Measurements from ENCODE around the gene CHD5.
A peak's percentile ranks its signal among the peaks of the same experiment; 100 is the strongest.

CHD5 gene

DNA sequence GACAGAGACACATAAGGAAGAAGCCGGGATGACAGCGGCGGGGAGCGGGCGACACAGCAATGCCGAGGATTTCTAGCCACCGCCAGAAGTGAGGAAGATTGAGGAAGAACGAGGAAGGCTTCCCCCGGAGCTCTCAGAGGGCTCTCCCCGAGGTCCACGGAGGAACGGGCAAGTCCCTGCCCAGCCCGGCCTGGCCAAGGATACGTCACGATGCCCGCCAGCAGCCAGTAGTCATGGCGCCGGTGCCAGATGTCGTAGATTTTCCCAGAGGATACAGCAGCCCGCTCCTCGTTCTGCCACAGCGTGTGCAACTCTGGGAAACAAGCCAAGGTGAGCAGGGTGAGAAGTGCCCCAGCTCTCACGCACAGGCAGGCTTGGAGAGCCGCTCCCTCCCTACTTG is 68.5 kb downstream of the CHD5 start:
- TF ChIP-seq, protein P1, sequence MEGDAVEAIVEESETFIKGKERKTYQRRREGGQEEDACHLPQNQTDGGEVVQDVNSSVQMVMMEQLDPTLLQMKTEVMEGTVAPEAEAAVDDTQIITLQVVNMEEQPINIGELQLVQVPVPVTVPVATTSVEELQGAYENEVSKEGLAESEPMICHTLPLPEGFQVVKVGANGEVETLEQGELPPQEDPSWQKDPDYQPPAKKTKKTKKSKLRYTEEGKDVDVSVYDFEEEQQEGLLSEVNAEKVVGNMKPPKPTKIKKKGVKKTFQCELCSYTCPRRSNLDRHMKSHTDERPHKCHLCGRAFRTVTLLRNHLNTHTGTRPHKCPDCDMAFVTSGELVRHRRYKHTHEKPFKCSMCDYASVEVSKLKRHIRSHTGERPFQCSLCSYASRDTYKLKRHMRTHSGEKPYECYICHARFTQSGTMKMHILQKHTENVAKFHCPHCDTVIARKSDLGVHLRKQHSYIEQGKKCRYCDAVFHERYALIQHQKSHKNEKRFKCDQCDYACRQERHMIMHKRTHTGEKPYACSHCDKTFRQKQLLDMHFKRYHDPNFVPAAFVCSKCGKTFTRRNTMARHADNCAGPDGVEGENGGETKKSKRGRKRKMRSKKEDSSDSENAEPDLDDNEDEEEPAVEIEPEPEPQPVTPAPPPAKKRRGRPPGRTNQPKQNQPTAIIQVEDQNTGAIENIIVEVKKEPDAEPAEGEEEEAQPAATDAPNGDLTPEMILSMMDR (IDR thresholded peaks at IDR 0.05): no peak

DNA sequence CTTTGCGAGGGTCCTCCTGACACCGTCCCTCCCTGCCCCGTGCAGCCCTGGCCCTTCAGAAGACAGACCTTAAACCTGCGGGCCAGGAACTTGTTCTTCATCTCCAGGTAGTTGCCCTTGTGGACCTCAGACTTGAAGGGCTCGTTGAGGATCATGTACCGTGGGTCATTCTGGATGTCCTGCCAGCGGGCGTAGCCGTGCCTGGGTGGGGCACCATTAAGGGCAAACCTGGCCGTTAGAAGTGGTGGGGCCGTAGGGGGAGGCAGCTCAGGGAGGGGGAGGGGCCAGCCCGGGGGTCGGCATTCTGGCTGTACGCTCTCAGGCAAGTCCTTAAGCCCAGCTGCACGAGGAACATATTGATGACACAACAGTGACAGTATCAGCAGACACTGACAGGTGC is 69.8 kb downstream of the CHD5 start:
- TF ChIP-seq, protein P1 (IDR thresholded peaks at IDR 0.05): no peak

DNA sequence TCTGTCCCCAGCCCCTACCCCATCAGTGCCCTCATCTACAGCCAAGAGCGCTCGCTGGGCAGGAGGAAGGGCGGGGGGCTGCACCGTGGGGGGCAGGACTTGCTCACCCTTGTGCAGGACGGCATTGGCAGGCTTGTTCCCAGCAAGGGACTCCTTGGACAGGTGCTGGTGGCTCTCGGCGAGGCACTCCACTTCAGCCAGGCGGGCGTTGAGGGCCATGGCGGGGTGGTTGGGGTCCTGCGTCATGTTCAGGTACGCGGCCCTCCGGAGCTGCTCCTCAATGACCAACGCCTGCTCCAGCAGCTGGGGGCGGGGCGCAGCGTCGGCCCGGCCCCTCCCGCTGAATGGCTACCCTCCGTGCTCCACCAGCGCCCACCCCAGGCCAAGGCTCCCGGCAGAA is 70.4 kb downstream of the CHD5 start:
- TF ChIP-seq, protein P1 (IDR thresholded peaks at IDR 0.05): no peak

DNA sequence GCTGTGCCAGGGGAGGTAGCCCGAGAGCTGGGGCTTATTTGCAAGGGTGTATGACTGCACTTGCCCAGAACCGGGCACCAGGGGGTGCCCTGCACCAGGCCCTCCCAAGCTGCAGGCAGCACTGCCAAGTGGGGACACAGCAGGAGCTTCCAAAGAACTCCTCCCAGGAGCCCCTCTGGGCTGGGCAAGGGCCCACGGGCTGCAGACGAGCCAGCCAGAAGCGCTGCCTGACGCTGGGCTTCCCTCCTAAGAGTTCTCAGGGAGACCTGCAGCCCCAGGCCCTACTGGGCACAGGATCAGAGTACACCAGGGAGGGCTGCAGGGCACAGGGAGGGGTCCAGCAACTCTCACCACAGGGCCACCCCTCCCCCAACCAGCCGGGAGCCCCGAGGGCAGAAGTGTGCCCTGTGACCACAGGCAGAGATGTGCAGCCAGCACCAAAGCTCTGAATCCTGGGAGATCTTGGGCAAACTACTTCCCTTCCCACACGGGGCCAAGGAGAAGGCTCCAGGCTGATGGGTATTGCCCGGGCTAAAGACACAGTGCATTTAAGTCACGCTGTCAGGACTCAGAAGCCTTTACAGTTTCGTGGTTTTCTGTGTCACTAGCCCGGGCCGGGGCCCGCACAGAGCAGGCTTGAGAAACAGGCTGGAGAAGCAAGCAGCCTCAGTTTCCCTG is 71.0 kb downstream of the CHD5 start:
- TF ChIP-seq, protein P1 (IDR thresholded peaks at IDR 0.05): peak; percentile 47

DNA sequence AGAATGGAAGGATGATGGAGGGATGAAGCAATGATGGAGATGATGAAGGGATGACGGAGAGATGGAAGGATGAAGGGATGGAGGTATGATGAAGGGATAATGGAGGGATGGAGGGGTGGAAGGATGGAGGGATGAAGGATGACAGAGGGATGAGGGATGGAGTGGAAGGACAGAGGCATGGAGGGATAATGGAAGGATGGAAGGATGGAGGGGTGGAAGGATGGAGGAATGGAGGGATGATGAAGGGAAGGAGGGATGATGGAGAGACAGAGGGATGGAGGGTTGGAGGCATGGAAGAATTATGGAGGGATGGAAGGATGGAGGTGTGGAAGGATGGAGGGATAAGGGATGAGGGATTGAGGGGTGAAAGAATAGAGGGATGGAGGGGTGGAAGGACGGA is 71.6 kb downstream of the CHD5 start:
- TF ChIP-seq, protein P1 (IDR thresholded peaks at IDR 0.05): no peak

DNA sequence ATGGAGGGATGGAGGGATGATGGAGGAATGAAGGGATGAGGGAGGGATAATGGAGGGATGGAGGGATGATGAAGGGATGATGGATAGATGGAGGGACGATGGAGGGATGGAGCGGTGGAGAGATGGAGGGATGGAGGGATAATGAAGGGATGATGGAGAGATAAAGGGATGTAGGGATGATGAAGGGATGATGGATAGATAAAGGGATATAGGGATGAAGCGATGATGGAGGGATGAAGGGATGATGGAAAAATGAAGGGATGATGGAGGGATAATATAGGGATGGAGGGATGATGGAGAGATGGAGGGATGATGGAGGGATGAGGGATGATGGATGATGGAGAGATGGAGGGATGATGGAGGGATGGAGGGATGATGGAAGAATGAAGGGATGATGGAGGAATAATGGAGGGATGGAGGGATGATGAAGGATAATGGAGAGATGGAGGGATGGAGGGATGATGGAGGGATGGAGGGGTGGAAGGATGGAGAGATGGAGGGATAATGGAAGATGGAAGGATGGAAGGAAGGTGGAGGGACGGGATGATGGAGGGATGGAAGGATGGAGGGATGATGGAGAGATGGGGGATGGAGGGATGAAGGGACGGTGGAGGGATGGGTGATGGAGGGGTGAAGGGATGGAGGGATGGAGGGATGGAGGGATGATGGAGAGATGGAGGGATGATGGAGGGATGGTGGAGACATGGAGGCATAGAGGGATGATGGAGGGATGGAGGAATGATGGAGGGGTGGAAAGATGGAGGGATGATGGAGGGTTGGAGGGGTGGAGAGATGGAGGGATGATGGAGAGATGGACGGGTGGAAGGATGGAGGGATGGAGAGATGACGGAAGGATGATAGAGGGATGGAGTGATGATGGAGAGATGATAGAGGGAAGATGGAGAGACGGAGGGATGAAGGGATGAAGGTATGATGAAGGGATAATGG is 72.4 kb downstream of the CHD5 start:
- TF ChIP-seq, protein P1 (IDR thresholded peaks at IDR 0.05): no peak

DNA sequence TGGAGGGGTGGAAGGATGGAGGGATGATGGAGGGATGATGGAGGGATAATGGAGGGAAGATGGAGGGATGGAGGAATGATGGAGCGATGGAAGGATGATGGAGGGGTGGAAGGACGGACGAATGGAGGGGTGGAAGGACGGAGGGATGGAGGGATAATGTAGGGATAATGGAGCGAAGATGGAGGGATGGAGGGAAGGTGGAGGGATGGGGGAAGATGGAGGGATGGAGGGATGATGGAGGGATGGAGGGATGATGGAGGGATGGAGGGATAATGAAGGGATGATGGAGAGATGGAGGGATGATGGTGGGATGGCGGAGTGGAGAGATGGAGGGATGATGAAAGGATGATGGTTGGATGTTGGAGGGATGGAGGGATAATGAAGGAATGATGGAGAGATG is 73.1 kb downstream of the CHD5 start:
- TF ChIP-seq, protein P1 (IDR thresholded peaks at IDR 0.05): no peak

All from LNCAP (cell line).